ENCODE data around the gene BSDC1. TPM values are rescaled to one million over a fixed set of nuclear protein-coding genes. Genes with fewer than 3 reads are reported as not detected.

BSDC1 gene
- total and polyA plus RNA-seq, 2 experiments from 2014 or later, result 22.7 to 50.7 TPM

DNA sequence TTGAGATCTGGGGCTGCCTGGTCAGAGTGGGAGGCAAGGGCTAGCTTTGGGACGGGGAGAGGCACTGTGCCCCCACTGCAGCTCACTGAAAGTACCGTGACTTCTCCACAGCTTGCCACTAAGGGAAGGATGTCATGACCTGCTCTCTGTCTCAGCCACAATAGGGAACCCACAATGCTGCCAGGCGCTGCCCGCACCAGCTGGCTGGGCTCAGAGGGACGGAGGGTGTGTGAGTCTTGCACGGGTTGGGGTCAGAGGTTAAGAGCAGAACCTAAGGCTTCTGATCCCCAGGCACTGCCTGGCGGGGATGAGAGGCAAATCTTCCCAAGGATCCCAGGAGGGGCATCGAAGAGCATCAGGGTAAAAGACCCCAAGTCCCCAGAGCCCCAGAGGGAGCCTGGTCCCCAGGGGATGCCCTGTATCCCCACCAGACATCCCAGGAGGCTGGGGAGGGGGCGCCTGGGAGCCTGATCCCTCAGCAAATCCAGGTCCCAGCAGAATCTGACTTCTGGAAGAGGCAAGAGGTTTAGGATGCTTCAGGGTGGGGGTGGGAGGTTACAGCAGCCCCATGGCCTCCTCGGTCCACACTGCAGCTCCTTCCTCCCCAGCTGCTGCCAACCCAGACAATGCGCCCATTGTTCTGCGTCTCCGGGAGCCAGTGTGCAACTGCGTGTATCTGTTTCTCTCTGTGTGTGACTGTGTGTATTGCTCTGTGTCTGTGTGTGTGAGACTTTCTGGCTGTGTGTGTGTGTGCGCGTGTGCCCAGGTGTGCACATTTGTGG, 56.2 kb downstream of the BSDC1 start:
- H3K36me3 ChIP-seq (ENCODE audit: insufficient read depth), result no peaks in the 10 kb centered on the region
- peaks cover 19% of the 10 kb centered on the region for H3F3A ChIP-seq (replicated peaks; ENCODE audit: low read depth)
- DNase-seq (ENCODE audit: low spot score) (no peak), ATAC-seq (no peak)
- Mint-ChIP-seq H3K36me3 (ENCODE audit: low read depth) (peaks cover 21% of the 10 kb centered on the region), H3K27ac (no peak overlapping the region), H3K9me3 (peaks cover 5% of the 10 kb centered on the region; the same call in 2 of the 3 replicates), H3K4me3 (no peak overlapping the region; the same call in 2 of the 3 replicates), H3K4me1 (peaks cover 37% of the 10 kb centered on the region), H3K27me3 (ENCODE audit: insufficient read depth, low read depth, poor library complexity) (peaks cover 31% of the 10 kb centered on the region)
- no peaks in the 10 kb centered on the region for H3K9me2 ChIP-seq (ENCODE audit: insufficient read depth)
- H3K4me3 ChIP-seq, result no peak overlapping the region
- peaks cover 18% of the 10 kb centered on the region for H3K79me2 ChIP-seq (replicated peaks; ENCODE audit: insufficient read depth)
- H3K4me1 ChIP-seq (ENCODE audit: insufficient read depth), result peaks cover 26% of the 10 kb centered on the region
- TF ChIP-seq, protein P1, sequence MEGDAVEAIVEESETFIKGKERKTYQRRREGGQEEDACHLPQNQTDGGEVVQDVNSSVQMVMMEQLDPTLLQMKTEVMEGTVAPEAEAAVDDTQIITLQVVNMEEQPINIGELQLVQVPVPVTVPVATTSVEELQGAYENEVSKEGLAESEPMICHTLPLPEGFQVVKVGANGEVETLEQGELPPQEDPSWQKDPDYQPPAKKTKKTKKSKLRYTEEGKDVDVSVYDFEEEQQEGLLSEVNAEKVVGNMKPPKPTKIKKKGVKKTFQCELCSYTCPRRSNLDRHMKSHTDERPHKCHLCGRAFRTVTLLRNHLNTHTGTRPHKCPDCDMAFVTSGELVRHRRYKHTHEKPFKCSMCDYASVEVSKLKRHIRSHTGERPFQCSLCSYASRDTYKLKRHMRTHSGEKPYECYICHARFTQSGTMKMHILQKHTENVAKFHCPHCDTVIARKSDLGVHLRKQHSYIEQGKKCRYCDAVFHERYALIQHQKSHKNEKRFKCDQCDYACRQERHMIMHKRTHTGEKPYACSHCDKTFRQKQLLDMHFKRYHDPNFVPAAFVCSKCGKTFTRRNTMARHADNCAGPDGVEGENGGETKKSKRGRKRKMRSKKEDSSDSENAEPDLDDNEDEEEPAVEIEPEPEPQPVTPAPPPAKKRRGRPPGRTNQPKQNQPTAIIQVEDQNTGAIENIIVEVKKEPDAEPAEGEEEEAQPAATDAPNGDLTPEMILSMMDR (conservative IDR thresholded peaks at IDR 0.05; ENCODE audit: low read depth in 2 of 2), result no peak
- TF ChIP-seq EZH2phosphoT487 (IDR thresholded peaks at IDR 0.05; ENCODE audit: unreplicated experiment) (no peak), EZH2 (IDR thresholded peaks at IDR 0.05; ENCODE audit: low read depth, unreplicated experiment) (no peak), JUNB (IDR thresholded peaks at IDR 0.05; ENCODE audit: unreplicated experiment) (no peak), CREB1 (CRISPR knock-in tag; IDR thresholded peaks at IDR 0.05; ENCODE audit: low read depth) (no peak), ZNF331 (CRISPR knock-in tag; IDR thresholded peaks at IDR 0.05; ENCODE audit: low read depth) (no peak), STAT1 (IDR thresholded peaks at IDR 0.05; ENCODE audit: unreplicated experiment) (no peak), ZNF114 (CRISPR knock-in tag; IDR thresholded peaks at IDR 0.05) (no peak), NANOG (IDR thresholded peaks at IDR 0.05; ENCODE audit: borderline replicate concordance) (no peak)
- TF ChIP-seq, protein P2, sequence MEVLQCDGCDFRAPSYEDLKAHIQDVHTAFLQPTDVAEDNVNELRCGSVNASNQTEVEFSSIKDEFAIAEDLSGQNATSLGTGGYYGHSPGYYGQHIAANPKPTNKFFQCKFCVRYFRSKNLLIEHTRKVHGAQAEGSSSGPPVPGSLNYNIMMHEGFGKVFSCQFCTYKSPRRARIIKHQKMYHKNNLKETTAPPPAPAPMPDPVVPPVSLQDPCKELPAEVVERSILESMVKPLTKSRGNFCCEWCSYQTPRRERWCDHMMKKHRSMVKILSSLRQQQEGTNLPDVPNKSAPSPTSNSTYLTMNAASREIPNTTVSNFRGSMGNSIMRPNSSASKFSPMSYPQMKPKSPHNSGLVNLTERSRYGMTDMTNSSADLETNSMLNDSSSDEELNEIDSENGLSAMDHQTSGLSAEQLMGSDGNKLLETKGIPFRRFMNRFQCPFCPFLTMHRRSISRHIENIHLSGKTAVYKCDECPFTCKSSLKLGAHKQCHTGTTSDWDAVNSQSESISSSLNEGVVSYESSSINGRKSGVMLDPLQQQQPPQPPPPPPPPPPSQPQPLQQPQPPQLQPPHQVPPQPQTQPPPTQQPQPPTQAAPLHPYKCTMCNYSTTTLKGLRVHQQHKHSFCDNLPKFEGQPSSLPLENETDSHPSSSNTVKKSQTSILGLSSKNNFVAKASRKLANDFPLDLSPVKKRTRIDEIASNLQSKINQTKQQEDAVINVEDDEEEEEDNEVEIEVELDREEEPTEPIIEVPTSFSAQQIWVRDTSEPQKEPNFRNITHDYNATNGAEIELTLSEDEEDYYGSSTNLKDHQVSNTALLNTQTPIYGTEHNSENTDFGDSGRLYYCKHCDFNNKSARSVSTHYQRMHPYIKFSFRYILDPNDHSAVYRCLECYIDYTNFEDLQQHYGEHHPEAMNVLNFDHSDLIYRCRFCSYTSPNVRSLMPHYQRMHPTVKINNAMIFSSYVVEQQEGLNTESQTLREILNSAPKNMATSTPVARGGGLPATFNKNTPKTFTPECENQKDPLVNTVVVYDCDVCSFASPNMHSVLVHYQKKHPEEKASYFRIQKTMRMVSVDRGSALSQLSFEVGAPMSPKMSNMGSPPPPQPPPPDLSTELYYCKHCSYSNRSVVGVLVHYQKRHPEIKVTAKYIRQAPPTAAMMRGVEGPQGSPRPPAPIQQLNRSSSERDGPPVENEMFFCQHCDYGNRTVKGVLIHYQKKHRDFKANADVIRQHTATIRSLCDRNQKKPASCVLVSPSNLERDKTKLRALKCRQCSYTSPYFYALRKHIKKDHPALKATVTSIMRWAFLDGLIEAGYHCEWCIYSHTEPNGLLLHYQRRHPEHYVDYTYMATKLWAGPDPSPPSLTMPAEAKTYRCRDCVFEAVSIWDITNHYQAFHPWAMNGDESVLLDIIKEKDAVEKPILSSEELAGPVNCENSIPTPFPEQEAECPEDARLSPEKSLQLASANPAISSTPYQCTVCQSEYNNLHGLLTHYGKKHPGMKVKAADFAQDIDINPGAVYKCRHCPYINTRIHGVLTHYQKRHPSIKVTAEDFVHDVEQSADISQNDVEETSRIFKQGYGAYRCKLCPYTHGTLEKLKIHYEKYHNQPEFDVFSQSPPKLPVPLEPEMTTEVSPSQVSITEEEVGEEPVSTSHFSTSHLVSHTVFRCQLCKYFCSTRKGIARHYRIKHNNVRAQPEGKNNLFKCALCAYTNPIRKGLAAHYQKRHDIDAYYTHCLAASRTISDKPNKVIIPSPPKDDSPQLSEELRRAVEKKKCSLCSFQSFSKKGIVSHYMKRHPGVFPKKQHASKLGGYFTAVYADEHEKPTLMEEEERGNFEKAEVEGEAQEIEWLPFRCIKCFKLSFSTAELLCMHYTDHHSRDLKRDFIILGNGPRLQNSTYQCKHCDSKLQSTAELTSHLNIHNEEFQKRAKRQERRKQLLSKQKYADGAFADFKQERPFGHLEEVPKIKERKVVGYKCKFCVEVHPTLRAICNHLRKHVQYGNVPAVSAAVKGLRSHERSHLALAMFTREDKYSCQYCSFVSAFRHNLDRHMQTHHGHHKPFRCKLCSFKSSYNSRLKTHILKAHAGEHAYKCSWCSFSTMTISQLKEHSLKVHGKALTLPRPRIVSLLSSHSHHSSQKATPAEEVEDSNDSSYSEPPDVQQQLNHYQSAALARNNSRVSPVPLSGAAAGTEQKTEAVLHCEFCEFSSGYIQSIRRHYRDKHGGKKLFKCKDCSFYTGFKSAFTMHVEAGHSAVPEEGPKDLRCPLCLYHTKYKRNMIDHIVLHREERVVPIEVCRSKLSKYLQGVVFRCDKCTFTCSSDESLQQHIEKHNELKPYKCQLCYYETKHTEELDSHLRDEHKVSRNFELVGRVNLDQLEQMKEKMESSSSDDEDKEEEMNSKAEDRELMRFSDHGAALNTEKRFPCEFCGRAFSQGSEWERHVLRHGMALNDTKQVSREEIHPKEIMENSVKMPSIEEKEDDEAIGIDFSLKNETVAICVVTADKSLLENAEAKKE (CRISPR knock-in tag; IDR thresholded peaks at IDR 0.05), result no peak
- TF ChIP-seq, protein P3, sequence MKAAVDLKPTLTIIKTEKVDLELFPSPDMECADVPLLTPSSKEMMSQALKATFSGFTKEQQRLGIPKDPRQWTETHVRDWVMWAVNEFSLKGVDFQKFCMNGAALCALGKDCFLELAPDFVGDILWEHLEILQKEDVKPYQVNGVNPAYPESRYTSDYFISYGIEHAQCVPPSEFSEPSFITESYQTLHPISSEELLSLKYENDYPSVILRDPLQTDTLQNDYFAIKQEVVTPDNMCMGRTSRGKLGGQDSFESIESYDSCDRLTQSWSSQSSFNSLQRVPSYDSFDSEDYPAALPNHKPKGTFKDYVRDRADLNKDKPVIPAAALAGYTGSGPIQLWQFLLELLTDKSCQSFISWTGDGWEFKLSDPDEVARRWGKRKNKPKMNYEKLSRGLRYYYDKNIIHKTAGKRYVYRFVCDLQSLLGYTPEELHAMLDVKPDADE (IDR thresholded peaks at IDR 0.05), result no peak
- TF ChIP-seq, protein P4, sequence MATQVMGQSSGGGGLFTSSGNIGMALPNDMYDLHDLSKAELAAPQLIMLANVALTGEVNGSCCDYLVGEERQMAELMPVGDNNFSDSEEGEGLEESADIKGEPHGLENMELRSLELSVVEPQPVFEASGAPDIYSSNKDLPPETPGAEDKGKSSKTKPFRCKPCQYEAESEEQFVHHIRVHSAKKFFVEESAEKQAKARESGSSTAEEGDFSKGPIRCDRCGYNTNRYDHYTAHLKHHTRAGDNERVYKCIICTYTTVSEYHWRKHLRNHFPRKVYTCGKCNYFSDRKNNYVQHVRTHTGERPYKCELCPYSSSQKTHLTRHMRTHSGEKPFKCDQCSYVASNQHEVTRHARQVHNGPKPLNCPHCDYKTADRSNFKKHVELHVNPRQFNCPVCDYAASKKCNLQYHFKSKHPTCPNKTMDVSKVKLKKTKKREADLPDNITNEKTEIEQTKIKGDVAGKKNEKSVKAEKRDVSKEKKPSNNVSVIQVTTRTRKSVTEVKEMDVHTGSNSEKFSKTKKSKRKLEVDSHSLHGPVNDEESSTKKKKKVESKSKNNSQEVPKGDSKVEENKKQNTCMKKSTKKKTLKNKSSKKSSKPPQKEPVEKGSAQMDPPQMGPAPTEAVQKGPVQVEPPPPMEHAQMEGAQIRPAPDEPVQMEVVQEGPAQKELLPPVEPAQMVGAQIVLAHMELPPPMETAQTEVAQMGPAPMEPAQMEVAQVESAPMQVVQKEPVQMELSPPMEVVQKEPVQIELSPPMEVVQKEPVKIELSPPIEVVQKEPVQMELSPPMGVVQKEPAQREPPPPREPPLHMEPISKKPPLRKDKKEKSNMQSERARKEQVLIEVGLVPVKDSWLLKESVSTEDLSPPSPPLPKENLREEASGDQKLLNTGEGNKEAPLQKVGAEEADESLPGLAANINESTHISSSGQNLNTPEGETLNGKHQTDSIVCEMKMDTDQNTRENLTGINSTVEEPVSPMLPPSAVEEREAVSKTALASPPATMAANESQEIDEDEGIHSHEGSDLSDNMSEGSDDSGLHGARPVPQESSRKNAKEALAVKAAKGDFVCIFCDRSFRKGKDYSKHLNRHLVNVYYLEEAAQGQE (IDR thresholded peaks at IDR 0.05; ENCODE audit: unreplicated experiment), result no peak
- 0 out of 2 replicates have a peak overlapping the region, but pooled peaks have one; percentile 98 for H3K4me2 ChIP-seq
- peaks cover 18% of the 10 kb centered on the region for H4K20me1 ChIP-seq (replicated peaks; ENCODE audit: insufficient read depth)
- peaks cover 7% of the 10 kb centered on the region; the same call in 1 of the 2 replicates for H3K27me3 ChIP-seq (ENCODE audit: insufficient read depth)
- H3K27ac ChIP-seq (ENCODE audit: low read depth), result no peak overlapping the region
- no peak overlapping the region for H2AFZ ChIP-seq

Data from GM23338 (cell line).